PC-9 (cell line): Measurements from ENCODE around the gene NPR1.

Experiments
- EZH2 ChIP-seq: fragments of 200-600 bp; sonication (generic); IDR thresholded peaks from 2 replicates; pipeline ENCODE4 v1.8.0; 2017; ENCODE audit warnings: antibody characterized with exemption, low read depth
- TF ChIP-seq, protein P1 (sequence below): fragments of 200-600 bp; sonication (generic); conservative IDR thresholded peaks from 2 replicates; pipeline ENCODE4 v1.6.1; 2017; ENCODE audit warnings: mixed run types, antibody characterized with exemption, mild to moderate bottlenecking, moderate library complexity

DNA sequence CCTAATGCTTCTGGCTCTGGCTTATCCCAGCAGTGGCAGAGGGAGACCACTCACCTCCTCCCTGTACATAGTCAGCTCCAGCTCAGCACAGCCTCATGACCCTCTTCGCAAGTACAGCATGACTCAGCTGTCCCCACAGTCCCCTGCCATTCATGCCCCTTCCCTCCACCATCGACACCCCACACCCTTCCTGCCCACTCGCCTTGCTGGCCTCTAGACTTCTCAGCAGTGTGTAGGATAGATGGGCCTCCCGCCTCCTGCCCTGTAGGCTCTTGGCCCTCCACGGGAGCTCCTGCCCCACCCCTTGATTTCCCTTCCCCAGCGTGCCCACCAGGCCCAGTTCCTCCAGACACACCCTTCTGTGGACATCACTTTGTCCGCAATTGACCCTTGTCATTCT, 9.8 kb downstream of the NPR1 start:
- TF ChIP-seq, protein P1, sequence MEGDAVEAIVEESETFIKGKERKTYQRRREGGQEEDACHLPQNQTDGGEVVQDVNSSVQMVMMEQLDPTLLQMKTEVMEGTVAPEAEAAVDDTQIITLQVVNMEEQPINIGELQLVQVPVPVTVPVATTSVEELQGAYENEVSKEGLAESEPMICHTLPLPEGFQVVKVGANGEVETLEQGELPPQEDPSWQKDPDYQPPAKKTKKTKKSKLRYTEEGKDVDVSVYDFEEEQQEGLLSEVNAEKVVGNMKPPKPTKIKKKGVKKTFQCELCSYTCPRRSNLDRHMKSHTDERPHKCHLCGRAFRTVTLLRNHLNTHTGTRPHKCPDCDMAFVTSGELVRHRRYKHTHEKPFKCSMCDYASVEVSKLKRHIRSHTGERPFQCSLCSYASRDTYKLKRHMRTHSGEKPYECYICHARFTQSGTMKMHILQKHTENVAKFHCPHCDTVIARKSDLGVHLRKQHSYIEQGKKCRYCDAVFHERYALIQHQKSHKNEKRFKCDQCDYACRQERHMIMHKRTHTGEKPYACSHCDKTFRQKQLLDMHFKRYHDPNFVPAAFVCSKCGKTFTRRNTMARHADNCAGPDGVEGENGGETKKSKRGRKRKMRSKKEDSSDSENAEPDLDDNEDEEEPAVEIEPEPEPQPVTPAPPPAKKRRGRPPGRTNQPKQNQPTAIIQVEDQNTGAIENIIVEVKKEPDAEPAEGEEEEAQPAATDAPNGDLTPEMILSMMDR, result no peak
- TF ChIP-seq EZH2, result no peak
